Sigmoid colon (tissue), 4 donors: Measurements from ENCODE around the gene RAMP1.

Source experiments
- EP300 ChIP-seq, 4 donors: sonication (generic); formaldehyde crosslinking; IDR thresholded peaks; one replicate each; pipeline ENCODE4 v1.6.1; 2017; ENCODE audit warnings: antibody characterized with exemption in 4 of 4
- POLR2A ChIP-seq, 2 donors: fragments of 450-650 bp; IDR thresholded peaks; one replicate each; pipeline ENCODE4 v1.6.1; 2016; ENCODE audit warnings: antibody characterized with exemption in 2 of 2, mild to moderate bottlenecking in 2 of 2, moderate library complexity in 2 of 2
- TF ChIP-seq, protein P1 (sequence below), 4 experiments: fragments of 450-650 bp in 3 of 4; fragments of 200-600 bp in 1 of 4; IDR thresholded peaks; one replicate each; pipeline ENCODE4 v1.5.1; 2016 to 2019; ENCODE audit warnings: antibody characterized with exemption in 4 of 4, mild to moderate bottlenecking in 3 of 4, moderate library complexity in 2 of 4

DNA sequence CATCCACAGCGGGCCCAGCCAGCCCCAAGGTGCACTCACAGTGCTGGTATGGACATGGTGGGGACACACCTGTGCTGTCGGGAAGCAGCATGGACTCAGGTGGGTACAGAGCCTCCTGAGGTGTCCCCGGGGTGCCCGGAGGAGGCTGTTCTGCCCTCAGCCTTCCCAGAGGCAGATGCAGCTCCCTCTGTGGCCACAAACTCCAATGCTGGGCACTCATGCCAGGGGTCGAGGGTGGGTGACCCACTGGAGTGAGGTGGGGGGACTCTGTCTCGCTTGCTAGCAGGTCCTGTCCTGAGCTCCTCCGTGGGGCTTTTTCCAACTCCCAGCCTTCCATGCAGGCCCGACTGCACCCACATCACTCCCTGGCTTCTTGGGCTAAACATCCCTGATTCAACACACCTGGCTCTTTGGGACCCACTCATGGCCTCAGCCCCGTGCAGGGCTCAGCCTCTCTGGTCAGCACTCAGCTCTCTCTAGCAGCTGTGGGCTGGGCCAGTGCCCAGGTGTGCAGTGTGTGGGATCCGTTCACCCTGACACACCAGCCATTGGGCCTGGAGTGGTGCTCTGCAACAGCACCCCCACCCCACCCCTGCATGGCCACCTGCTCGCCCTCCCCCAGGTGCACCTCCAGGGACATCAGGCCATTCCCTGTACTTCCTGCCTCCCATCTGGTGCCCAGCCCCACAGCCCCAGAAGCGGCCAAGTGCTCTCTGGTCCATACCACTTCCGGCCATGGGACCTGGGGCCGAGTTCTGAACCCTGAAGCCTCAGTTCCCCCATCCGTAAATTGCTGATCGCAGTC lies 16.0 kb downstream of the RAMP1 start:
- TF ChIP-seq, protein P1, sequence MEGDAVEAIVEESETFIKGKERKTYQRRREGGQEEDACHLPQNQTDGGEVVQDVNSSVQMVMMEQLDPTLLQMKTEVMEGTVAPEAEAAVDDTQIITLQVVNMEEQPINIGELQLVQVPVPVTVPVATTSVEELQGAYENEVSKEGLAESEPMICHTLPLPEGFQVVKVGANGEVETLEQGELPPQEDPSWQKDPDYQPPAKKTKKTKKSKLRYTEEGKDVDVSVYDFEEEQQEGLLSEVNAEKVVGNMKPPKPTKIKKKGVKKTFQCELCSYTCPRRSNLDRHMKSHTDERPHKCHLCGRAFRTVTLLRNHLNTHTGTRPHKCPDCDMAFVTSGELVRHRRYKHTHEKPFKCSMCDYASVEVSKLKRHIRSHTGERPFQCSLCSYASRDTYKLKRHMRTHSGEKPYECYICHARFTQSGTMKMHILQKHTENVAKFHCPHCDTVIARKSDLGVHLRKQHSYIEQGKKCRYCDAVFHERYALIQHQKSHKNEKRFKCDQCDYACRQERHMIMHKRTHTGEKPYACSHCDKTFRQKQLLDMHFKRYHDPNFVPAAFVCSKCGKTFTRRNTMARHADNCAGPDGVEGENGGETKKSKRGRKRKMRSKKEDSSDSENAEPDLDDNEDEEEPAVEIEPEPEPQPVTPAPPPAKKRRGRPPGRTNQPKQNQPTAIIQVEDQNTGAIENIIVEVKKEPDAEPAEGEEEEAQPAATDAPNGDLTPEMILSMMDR (IDR thresholded peaks at IDR 0.05): no peak
- TF ChIP-seq POLR2A (IDR thresholded peaks at IDR 0.05) (no peak), EP300 (IDR thresholded peaks at IDR 0.05) (no peak)
